ENCODE results near the gene SLC9A9. TPM values are rescaled to one million over a fixed set of nuclear protein-coding genes. Genes with fewer than 3 reads are reported as not detected.

SLC9A9 gene
- polyA plus RNA-seq, 1 of the 3 experiments (the other 2 are of a cell fraction): 0.05 TPM

DNA sequence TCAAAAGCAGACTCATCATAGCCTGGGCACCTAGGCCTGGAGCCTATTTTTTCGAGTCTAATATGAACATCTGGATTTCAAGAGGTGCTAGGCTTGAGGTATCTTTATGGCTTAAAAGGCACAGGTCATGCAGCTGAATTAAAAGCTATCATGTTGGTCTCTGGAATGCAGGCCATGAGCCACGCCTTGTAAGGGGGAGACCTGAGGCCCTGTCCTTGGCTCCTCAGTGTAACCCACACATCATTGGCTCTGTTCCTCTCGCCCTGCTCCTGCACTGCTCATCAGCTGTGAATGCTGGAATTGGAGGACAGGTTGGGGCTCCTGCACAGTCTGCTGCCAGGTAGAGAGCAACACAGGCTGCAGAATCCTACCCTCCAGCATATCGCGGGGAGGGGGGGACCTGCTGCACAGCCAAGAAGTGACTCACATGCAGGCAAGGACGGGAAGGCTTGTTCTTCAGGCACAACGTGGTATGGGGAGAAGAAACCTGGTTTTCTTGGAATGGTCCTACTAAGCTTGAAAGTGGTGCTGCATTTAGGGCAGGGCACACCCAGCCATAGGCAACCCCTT lies 582.7 kb downstream of the SLC9A9 start:
- no peaks in the 10 kb centered on the region for H4K20me1 ChIP-seq (ENCODE audit: insufficient read depth)
- no peaks in the 10 kb centered on the region for H3K27me3 ChIP-seq (ENCODE audit: insufficient read depth)
- 33% methylated on average over 4 of the region's 7 CpGs for WGBS (ENCODE audit: low lambda C conversion rate)
- CTCF ChIA-PET: no interaction called here
- H2AFZ ChIP-seq (ENCODE audit: low read depth): no peak overlapping the region
- no peak overlapping the region for H3K4me2 ChIP-seq
- DNase-seq: no peak
- H3K4me1 ChIP-seq (ENCODE audit: control insufficient read depth in 1 of 2, insufficient read depth in 2 of 2, low read depth in 1 of 2, low read length in 1 of 2): no peaks in the 10 kb centered on the region
- no peaks in the 10 kb centered on the region for H3F3A ChIP-seq (replicated peaks; ENCODE audit: insufficient read depth)
- POLR2A ChIA-PET: no interaction called here
- H3K4me3 ChIP-seq (ENCODE audit: low read depth in 2 of 2, low read length in 1 of 2): no peak overlapping the region
- no peak overlapping the region for H3K27ac ChIP-seq (ENCODE audit: low read depth in 2 of 2, low read length in 1 of 2)
- H3K36me3 ChIP-seq (replicated peaks in 1 of 2; ENCODE audit: control insufficient read depth in 1 of 2, insufficient read depth in 2 of 2, low read length in 1 of 2): no peaks in the 10 kb centered on the region
- H3K9me3 ChIP-seq: no peaks in the 10 kb centered on the region
- no peak overlapping the region for H3K9ac ChIP-seq
- no peaks in the 10 kb centered on the region for H3K79me2 ChIP-seq (ENCODE audit: insufficient read depth)
- TF ChIP-seq TCF12 (IDR thresholded peaks at IDR 0.05) (no peak), FOXM1 (IDR thresholded peaks at IDR 0.05; ENCODE audit: low read depth) (no peak), MXI1 (IDR thresholded peaks at IDR 0.05; ENCODE audit: low read depth, low read length) (no peak), RCOR1 (IDR thresholded peaks at IDR 0.05; ENCODE audit: low read length) (no peak), FOXJ3 (CRISPR knock-in tag; IDR thresholded peaks at IDR 0.05) (no peak), USF2 (IDR thresholded peaks at IDR 0.05; ENCODE audit: borderline replicate concordance, low read depth, low read length) (no peak), TAF1 (IDR thresholded peaks at IDR 0.05; ENCODE audit: borderline replicate concordance, low read depth, low read length) (no peak), FOSL2 (IDR thresholded peaks at IDR 0.05; ENCODE audit: borderline replicate concordance, low read depth) (no peak), EP300 (IDR thresholded peaks at IDR 0.05; ENCODE audit: borderline replicate concordance in 1 of 2, low read depth in 1 of 2, low read length in 1 of 2) (no peak), CHD2 (IDR thresholded peaks at IDR 0.05; ENCODE audit: low read length, partially characterized antibody) (no peak)
- TF ChIP-seq, protein P1, sequence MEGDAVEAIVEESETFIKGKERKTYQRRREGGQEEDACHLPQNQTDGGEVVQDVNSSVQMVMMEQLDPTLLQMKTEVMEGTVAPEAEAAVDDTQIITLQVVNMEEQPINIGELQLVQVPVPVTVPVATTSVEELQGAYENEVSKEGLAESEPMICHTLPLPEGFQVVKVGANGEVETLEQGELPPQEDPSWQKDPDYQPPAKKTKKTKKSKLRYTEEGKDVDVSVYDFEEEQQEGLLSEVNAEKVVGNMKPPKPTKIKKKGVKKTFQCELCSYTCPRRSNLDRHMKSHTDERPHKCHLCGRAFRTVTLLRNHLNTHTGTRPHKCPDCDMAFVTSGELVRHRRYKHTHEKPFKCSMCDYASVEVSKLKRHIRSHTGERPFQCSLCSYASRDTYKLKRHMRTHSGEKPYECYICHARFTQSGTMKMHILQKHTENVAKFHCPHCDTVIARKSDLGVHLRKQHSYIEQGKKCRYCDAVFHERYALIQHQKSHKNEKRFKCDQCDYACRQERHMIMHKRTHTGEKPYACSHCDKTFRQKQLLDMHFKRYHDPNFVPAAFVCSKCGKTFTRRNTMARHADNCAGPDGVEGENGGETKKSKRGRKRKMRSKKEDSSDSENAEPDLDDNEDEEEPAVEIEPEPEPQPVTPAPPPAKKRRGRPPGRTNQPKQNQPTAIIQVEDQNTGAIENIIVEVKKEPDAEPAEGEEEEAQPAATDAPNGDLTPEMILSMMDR (IDR thresholded peaks at IDR 0.05): no peak
- H3K9me2 ChIP-seq: no peaks in the 10 kb centered on the region

GRCh38 chr3:143263852-143264513 lies 584.3 kb downstream of the SLC9A9 start:
- H3K9ac ChIP-seq: no peak overlapping the region
- H3K9me3 ChIP-seq: no peaks in the 10 kb centered on the region
- H3K9me2 ChIP-seq: no peaks in the 10 kb centered on the region
- H3K4me2 ChIP-seq: no peak overlapping the region
- no peaks in the 10 kb centered on the region for H3K36me3 ChIP-seq (replicated peaks in 1 of 2; ENCODE audit: control insufficient read depth in 1 of 2, insufficient read depth in 2 of 2, low read length in 1 of 2)
- H3K27ac ChIP-seq (ENCODE audit: low read depth in 2 of 2, low read length in 1 of 2): no peak overlapping the region
- POLR2A ChIA-PET: no interaction called here
- CTCF ChIA-PET: no interaction called here
- no peak overlapping the region for H3K4me3 ChIP-seq (ENCODE audit: low read depth in 2 of 2, low read length in 1 of 2)
- no peaks in the 10 kb centered on the region for H4K20me1 ChIP-seq (ENCODE audit: insufficient read depth)
- no peaks in the 10 kb centered on the region for H3K79me2 ChIP-seq (ENCODE audit: insufficient read depth)
- H3K4me1 ChIP-seq (ENCODE audit: control insufficient read depth in 1 of 2, insufficient read depth in 2 of 2, low read depth in 1 of 2, low read length in 1 of 2): no peaks in the 10 kb centered on the region
- no peak overlapping the region for H2AFZ ChIP-seq (ENCODE audit: low read depth)
- no peaks in the 10 kb centered on the region for H3F3A ChIP-seq (replicated peaks; ENCODE audit: insufficient read depth)
- no peaks in the 10 kb centered on the region for H3K27me3 ChIP-seq (ENCODE audit: insufficient read depth)
- 50% methylated on average over 5 of the region's 5 CpGs for WGBS (ENCODE audit: low lambda C conversion rate)
- no peak for DNase-seq
- TF ChIP-seq, protein P2, sequence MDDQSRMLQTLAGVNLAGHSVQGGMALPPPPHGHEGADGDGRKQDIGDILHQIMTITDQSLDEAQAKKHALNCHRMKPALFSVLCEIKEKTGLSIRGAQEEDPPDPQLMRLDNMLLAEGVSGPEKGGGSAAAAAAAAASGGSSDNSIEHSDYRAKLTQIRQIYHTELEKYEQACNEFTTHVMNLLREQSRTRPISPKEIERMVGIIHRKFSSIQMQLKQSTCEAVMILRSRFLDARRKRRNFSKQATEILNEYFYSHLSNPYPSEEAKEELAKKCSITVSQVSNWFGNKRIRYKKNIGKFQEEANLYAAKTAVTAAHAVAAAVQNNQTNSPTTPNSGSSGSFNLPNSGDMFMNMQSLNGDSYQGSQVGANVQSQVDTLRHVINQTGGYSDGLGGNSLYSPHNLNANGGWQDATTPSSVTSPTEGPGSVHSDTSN (IDR thresholded peaks at IDR 0.05): no peak
- TF ChIP-seq TEAD4 (IDR thresholded peaks at IDR 0.05; ENCODE audit: borderline replicate concordance, insufficient read depth) (no peak), NRF1 (IDR thresholded peaks at IDR 0.05; ENCODE audit: low read depth, low read length) (no peak), MXI1 (IDR thresholded peaks at IDR 0.05; ENCODE audit: low read depth, low read length) (no peak), RCOR1 (IDR thresholded peaks at IDR 0.05; ENCODE audit: low read length) (no peak), CHD2 (IDR thresholded peaks at IDR 0.05; ENCODE audit: low read length, partially characterized antibody) (no peak), MAX (IDR thresholded peaks at IDR 0.05; ENCODE audit: low read depth) (no peak), TAF1 (IDR thresholded peaks at IDR 0.05; ENCODE audit: borderline replicate concordance, low read depth, low read length) (no peak), SIN3A (IDR thresholded peaks at IDR 0.05; ENCODE audit: borderline replicate concordance, low read depth, low read length) (no peak), EP300 (IDR thresholded peaks at IDR 0.05; ENCODE audit: borderline replicate concordance in 1 of 2, low read depth in 1 of 2, low read length in 1 of 2) (no peak), GABPA (IDR thresholded peaks at IDR 0.05; ENCODE audit: low read depth) (no peak), FOXM1 (IDR thresholded peaks at IDR 0.05; ENCODE audit: low read depth) (no peak), REST (IDR thresholded peaks at IDR 0.05; ENCODE audit: low read depth, low read length) (no peak), ELF1 (IDR thresholded peaks at IDR 0.05) (no peak)

All from SK-N-SH (cell line).